ENCODE results near the gene ADGRD1.

The ADGRD1 gene

DNA sequence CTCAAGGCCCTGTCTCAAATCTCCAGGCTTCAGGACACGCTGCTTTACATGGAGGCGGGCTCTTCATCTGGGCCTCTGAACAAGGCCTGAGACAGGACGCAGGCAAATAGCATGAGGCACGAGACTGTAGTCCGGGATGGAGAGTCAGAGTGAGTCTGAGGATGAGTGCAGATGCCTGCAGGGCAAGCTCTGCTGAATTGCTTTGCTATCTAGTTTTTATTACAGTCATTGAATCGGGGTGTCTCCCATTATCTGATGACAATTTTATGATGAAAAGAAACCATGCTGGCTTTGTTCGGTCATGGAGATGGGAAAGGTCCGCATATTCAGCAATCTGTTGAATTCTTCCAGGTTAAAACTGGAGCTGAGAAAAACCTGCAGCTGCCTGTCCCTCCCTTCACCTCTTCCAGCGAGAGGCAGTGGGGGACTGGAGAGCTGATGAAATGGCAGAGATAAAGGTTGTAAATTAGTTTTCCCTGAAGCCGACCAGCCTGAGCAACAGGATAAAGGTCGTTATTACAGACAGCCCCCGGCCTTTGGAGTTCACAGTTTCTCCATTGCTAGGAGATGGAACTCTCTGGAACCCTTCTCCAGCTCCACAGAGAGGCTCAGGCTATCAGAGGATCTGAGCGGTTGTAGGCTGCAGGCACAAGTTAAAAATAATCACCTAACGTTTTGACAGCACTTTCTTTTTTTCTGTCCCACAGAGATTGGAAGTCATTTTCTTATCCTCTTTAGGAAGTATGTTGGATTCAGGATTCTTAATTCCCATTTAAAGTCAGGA lies 1.3 kb upstream of the ADGRD1 start:
- no peak for DNase-seq (ENCODE audit: low read depth in 1 of 2, low spot score in 1 of 2)
- Histone ChIP-seq H3K4me3 (replicated peaks; ENCODE audit: insufficient read depth, low read length) (no peak overlapping the region), H3K27me3 (ENCODE audit: insufficient read depth, poor library complexity, severe bottlenecking) (no peaks in the 10 kb centered on the region), H3K27ac (replicated peaks) (no peak overlapping the region)
- TF ChIP-seq, protein P1, sequence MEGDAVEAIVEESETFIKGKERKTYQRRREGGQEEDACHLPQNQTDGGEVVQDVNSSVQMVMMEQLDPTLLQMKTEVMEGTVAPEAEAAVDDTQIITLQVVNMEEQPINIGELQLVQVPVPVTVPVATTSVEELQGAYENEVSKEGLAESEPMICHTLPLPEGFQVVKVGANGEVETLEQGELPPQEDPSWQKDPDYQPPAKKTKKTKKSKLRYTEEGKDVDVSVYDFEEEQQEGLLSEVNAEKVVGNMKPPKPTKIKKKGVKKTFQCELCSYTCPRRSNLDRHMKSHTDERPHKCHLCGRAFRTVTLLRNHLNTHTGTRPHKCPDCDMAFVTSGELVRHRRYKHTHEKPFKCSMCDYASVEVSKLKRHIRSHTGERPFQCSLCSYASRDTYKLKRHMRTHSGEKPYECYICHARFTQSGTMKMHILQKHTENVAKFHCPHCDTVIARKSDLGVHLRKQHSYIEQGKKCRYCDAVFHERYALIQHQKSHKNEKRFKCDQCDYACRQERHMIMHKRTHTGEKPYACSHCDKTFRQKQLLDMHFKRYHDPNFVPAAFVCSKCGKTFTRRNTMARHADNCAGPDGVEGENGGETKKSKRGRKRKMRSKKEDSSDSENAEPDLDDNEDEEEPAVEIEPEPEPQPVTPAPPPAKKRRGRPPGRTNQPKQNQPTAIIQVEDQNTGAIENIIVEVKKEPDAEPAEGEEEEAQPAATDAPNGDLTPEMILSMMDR (IDR thresholded peaks at IDR 0.05; ENCODE audit: insufficient read depth, low read length) = no peak
- TF ChIP-seq GABPA (IDR thresholded peaks at IDR 0.05; ENCODE audit: low read depth) (no peak), SPI1 (IDR thresholded peaks at IDR 0.05; ENCODE audit: borderline replicate concordance, low read depth) (no peak), POLR2AphosphoS5 (IDR thresholded peaks at IDR 0.05; ENCODE audit: low read depth) (no peak)
- TF ChIP-seq, protein P2, sequence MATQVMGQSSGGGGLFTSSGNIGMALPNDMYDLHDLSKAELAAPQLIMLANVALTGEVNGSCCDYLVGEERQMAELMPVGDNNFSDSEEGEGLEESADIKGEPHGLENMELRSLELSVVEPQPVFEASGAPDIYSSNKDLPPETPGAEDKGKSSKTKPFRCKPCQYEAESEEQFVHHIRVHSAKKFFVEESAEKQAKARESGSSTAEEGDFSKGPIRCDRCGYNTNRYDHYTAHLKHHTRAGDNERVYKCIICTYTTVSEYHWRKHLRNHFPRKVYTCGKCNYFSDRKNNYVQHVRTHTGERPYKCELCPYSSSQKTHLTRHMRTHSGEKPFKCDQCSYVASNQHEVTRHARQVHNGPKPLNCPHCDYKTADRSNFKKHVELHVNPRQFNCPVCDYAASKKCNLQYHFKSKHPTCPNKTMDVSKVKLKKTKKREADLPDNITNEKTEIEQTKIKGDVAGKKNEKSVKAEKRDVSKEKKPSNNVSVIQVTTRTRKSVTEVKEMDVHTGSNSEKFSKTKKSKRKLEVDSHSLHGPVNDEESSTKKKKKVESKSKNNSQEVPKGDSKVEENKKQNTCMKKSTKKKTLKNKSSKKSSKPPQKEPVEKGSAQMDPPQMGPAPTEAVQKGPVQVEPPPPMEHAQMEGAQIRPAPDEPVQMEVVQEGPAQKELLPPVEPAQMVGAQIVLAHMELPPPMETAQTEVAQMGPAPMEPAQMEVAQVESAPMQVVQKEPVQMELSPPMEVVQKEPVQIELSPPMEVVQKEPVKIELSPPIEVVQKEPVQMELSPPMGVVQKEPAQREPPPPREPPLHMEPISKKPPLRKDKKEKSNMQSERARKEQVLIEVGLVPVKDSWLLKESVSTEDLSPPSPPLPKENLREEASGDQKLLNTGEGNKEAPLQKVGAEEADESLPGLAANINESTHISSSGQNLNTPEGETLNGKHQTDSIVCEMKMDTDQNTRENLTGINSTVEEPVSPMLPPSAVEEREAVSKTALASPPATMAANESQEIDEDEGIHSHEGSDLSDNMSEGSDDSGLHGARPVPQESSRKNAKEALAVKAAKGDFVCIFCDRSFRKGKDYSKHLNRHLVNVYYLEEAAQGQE (IDR thresholded peaks at IDR 0.05; ENCODE audit: insufficient replicate concordance, low read depth) = no peak

DNA sequence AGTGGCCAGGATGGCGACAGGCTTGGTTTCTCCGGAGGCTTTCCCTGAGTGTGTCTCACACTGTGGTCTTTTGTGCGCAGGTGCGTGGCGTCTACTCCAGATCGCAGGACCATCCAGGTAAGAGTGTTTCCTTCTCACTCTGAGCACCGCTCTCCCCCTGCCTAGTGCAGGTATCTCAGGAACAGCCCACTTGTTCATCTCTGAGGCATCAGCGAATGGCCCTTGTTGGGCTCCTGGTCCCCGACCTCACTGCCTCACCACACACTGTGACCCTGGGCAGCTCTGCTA lies 781 bp downstream of the ADGRD1 start:
- TF ChIP-seq, protein P2 (IDR thresholded peaks at IDR 0.05; ENCODE audit: insufficient replicate concordance, low read depth) = no peak
- TF ChIP-seq SPI1 (IDR thresholded peaks at IDR 0.05; ENCODE audit: borderline replicate concordance, low read depth) (no peak), GABPA (IDR thresholded peaks at IDR 0.05; ENCODE audit: low read depth) (no peak), POLR2AphosphoS5 (IDR thresholded peaks at IDR 0.05; ENCODE audit: low read depth) (no peak)
- TF ChIP-seq, protein P1 (IDR thresholded peaks at IDR 0.05; ENCODE audit: insufficient read depth, low read length) = no peak
- no peak for DNase-seq (ENCODE audit: low read depth in 1 of 2, low spot score in 1 of 2)
- peak overlapping the region; percentile 7; the same call in 1 of the 2 replicates for H3K4me3 ChIP-seq (replicated peaks; ENCODE audit: insufficient read depth, low read length)
- H3K27me3 ChIP-seq (ENCODE audit: insufficient read depth, poor library complexity, severe bottlenecking) = no peaks in the 10 kb centered on the region
- H3K27ac ChIP-seq (replicated peaks) = no peak overlapping the region

DNA sequence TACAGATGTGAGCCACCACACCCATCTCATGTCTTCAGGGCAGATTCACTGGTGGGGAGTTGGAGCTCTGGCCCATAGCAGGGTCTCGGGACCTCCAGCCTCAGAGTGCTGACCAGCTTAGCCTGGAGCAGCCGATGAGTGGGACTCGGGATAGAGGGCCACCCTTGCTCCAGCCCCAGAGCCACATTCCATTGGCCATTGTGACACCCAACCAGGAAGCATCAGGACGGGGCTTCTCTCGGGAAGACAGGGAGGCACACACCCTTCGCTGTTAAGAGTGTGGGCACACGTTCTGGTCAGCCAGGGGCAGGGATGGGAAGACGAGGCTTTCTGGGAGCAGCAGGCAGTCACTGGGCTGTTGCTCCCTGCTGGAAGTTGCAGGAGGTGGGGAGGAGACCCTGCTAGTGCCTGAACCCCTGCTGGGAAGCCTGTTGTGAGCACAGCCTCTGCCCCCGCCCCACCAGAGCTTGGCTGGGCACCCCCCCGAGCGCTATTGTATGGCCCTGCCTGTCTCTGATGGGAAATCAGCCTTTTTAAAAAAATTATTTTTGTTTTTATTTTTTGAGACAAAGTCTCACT lies 1.6 kb downstream of the ADGRD1 start:
- Histone ChIP-seq H3K4me3 (replicated peaks; ENCODE audit: insufficient read depth, low read length) (no peak overlapping the region), H3K27me3 (ENCODE audit: insufficient read depth, poor library complexity, severe bottlenecking) (no peaks in the 10 kb centered on the region), H3K27ac (replicated peaks) (no peak overlapping the region)
- no peak for DNase-seq (ENCODE audit: low read depth in 1 of 2, low spot score in 1 of 2)
- TF ChIP-seq, protein P2 (IDR thresholded peaks at IDR 0.05; ENCODE audit: insufficient replicate concordance, low read depth) = no peak
- no peak for TF ChIP-seq POLR2AphosphoS5 (IDR thresholded peaks at IDR 0.05; ENCODE audit: low read depth)
- no peak for TF ChIP-seq SPI1 (IDR thresholded peaks at IDR 0.05; ENCODE audit: borderline replicate concordance, low read depth)
- TF ChIP-seq, protein P1 (IDR thresholded peaks at IDR 0.05; ENCODE audit: insufficient read depth, low read length) = no peak
- no peak for TF ChIP-seq GABPA (IDR thresholded peaks at IDR 0.05; ENCODE audit: low read depth)
